Peyer's patch (tissue), 4 donors: ENCODE data around the gene MOCOS.
"Not testable (repeated sequence)": the region's sequence is repeated elsewhere in the genome, so short reads cannot be mapped to it uniquely, and the experiment has no call there.

Experiments
- POLR2A ChIP-seq, 2 donors: fragments of 450-650 bp; IDR thresholded peaks; one replicate each; pipeline ENCODE4 v1.5.1; 2017; ENCODE audit warnings: antibody characterized with exemption in 2 of 2, mild to moderate bottlenecking in 2 of 2, moderate library complexity in 2 of 2
- TF ChIP-seq, protein P1 (sequence below), 6 experiments: fragments of 450-650 bp in 4 of 6; fragments of 200-600 bp in 2 of 6; sonication (generic) in 1 of 6; IDR thresholded peaks; one replicate each; pipeline ENCODE4 v1.5.1; 2017 to 2019; ENCODE audit warnings: antibody characterized with exemption in 6 of 6, mild to moderate bottlenecking in 3 of 6, moderate library complexity in 1 of 6

GRCh38 chr18:36240510-36240909, 53.2 kb downstream of the MOCOS start:
- TF ChIP-seq, protein P1, sequence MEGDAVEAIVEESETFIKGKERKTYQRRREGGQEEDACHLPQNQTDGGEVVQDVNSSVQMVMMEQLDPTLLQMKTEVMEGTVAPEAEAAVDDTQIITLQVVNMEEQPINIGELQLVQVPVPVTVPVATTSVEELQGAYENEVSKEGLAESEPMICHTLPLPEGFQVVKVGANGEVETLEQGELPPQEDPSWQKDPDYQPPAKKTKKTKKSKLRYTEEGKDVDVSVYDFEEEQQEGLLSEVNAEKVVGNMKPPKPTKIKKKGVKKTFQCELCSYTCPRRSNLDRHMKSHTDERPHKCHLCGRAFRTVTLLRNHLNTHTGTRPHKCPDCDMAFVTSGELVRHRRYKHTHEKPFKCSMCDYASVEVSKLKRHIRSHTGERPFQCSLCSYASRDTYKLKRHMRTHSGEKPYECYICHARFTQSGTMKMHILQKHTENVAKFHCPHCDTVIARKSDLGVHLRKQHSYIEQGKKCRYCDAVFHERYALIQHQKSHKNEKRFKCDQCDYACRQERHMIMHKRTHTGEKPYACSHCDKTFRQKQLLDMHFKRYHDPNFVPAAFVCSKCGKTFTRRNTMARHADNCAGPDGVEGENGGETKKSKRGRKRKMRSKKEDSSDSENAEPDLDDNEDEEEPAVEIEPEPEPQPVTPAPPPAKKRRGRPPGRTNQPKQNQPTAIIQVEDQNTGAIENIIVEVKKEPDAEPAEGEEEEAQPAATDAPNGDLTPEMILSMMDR (IDR thresholded peaks at IDR 0.05) = not testable (repeated sequence)
- TF ChIP-seq POLR2A (IDR thresholded peaks at IDR 0.05) = not testable (repeated sequence)
